GM19099 (cell line): ENCODE data around the gene MRPL11.

Source experiments
- POLR2A ChIP-seq: IDR thresholded peaks from 3 replicates; pipeline ENCODE4 v1.6.1; 2011; ENCODE audit warnings: low read depth; ENCODE audit not compliant: insufficient read length; ENCODE audit errors: extremely low read depth

The MRPL11 gene

GRCh38 chr11:66438504-66439466, at the start of gene MRPL11:
Gene MRPL11, minus strand, starts transcription at chr11:66438848. Its CDS starts 94 bp downstream, at chr11:66438754.
- peak; percentile 69 for TF ChIP-seq POLR2A

- TF ChIP-seq POLR2A = no peak
These were observed 46.2 kb upstream of the MRPL11 start for GRCh38 chr11:66484806-66485380.

- peak; percentile 94 for TF ChIP-seq POLR2A
These were observed 41.7 kb upstream of the MRPL11 start, which contains the start of gene DPP3 for GRCh38 chr11:66480117-66480938. Gene DPP3, plus strand, starts transcription at chr11:66480434. Its CDS starts 1,767 bp downstream, at chr11:66482201.

GRCh38 chr11:66479394-66480116, 40.9 kb upstream of the MRPL11 start:
- TF ChIP-seq POLR2A = no peak

- TF ChIP-seq POLR2A = no peak
These were observed 40.2 kb upstream of the MRPL11 start for GRCh38 chr11:66478729-66479393.

GRCh38 chr11:66477263-66478201, 38.9 kb upstream of the MRPL11 start:
- TF ChIP-seq POLR2A = no peak

- TF ChIP-seq POLR2A = no peak
These were observed 38.2 kb upstream of the MRPL11 start for GRCh38 chr11:66476841-66477251.

- TF ChIP-seq POLR2A = no peak
These were observed 37.7 kb upstream of the MRPL11 start for GRCh38 chr11:66476173-66476840.

GRCh38 chr11:66475349-66476172, 36.9 kb upstream of the MRPL11 start:
- TF ChIP-seq POLR2A = no peak

- no peak for TF ChIP-seq POLR2A
These were observed 35.2 kb upstream of the MRPL11 start for GRCh38 chr11:66473608-66474515.
